ENCODE results near the gene OGA.
"Not testable (repeated sequence)": the region's sequence is repeated elsewhere in the genome, so short reads cannot be mapped to it uniquely, and the experiment has no call there.

OGA gene

DNA sequence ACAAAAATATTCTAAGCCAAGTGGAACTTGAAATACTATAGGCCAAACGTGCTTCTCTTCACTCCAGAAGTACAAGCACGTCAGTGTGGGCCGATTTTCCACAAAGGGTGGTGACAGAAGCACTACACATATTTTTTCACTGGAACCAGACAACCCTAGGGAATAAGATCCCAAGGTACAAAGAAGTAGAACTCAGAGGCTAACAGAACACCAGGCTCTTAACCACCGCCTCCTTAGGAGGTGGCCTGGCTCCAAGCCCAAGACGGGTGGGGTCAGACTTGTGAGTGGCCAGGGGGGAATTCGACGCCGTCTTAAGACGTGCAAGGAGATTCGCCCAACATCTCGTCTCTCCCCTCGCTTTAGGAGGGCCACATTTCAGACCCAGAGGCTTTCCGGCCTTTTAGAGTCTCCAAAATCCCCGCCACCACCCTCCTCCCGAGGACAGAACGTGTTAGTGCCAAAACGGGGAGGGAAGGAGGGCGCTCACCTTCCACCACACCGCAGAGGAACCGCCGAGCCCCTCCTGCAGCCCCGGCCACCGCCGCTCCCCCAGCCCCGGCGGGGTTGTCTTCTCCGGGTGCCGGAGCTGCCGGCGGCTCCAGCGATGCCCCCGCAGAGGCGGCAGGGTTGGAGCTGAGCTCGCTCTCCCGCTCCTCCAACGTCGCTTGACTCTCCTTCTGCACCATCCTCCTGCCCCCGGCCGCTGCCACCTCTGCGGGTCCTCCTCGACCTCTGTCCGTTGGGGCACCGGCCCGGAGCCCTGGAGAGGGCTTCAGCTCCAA, 716 bp downstream of the OGA start:
- peaks cover 5% of the 10 kb centered on the region for H3K4me1 ChIP-seq (ENCODE audit: control insufficient read depth, insufficient read depth, low read length)
- peak overlapping the region; percentile 98 for H3K9ac ChIP-seq (ENCODE audit: low read depth, low read length)
- no peaks in the 10 kb centered on the region for H3K36me3 ChIP-seq (ENCODE audit: control insufficient read depth, insufficient read depth, low read length)
- H3K9me3 ChIP-seq (ENCODE audit: control insufficient read depth, insufficient read depth, low read length): no peaks in the 10 kb centered on the region
- H3K4me3 ChIP-seq (ENCODE audit: low read depth, low read length): peak overlapping the region; percentile 99
- no peaks in the 10 kb centered on the region for H3K27me3 ChIP-seq (ENCODE audit: control insufficient read depth, insufficient read depth, low read length)

DNA sequence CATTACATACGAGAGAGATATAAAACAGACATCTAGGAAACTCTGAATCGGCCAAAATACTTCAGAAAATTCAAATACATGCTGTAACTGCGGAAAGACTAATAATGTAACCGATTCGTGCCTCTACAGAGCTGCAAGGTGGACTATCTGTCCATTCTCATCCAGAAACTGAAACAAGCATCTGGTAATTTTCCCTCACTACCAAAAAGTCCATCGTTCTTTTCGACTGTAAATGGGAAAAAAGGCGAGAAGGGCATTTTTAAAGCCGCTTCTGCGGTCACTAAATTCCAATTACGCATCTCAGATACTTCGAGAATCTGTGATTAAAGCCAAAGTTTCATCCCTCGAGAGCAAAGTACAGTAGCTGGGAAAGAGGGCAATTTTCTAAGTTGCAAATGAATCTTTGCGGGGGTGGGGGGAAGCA, 1.3 kb downstream of the OGA start:
- peak overlapping the region; percentile 98 for H3K9ac ChIP-seq (ENCODE audit: low read depth, low read length)
- H3K4me1 ChIP-seq (ENCODE audit: control insufficient read depth, insufficient read depth, low read length): peaks cover 5% of the 10 kb centered on the region
- H3K9me3 ChIP-seq (ENCODE audit: control insufficient read depth, insufficient read depth, low read length): no peaks in the 10 kb centered on the region
- no peaks in the 10 kb centered on the region for H3K36me3 ChIP-seq (ENCODE audit: control insufficient read depth, insufficient read depth, low read length)
- H3K4me3 ChIP-seq (ENCODE audit: low read depth, low read length): peak overlapping the region; percentile 99
- no peaks in the 10 kb centered on the region for H3K27me3 ChIP-seq (ENCODE audit: control insufficient read depth, insufficient read depth, low read length)

DNA sequence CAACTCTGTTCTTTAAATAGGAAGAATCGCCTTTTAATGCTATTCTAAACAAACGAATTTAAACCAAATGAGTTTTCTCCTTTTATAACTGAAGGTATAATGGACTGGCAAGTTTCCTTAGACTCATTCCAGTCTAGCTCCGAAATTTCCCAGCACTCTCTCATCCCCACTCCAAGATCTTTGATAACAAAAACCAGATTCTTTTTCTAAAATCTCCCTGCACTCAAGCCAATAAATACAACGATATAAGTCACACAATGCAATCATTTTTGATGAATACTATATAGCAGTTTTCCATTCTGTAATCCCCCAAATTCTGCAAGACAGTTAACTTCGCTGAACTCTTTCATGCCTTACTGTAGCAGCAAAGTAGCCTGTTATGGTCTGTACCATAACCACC, 1.9 kb downstream of the OGA start:
- Histone ChIP-seq H3K9ac (ENCODE audit: low read depth, low read length) (peak overlapping the region; percentile 70), H3K4me3 (ENCODE audit: low read depth, low read length) (peak overlapping the region; percentile 99), H3K27me3 (ENCODE audit: control insufficient read depth, insufficient read depth, low read length) (no peaks in the 10 kb centered on the region), H3K9me3 (ENCODE audit: control insufficient read depth, insufficient read depth, low read length) (no peaks in the 10 kb centered on the region), H3K4me1 (ENCODE audit: control insufficient read depth, insufficient read depth, low read length) (peaks cover 5% of the 10 kb centered on the region), H3K36me3 (ENCODE audit: control insufficient read depth, insufficient read depth, low read length) (no peaks in the 10 kb centered on the region)

DNA sequence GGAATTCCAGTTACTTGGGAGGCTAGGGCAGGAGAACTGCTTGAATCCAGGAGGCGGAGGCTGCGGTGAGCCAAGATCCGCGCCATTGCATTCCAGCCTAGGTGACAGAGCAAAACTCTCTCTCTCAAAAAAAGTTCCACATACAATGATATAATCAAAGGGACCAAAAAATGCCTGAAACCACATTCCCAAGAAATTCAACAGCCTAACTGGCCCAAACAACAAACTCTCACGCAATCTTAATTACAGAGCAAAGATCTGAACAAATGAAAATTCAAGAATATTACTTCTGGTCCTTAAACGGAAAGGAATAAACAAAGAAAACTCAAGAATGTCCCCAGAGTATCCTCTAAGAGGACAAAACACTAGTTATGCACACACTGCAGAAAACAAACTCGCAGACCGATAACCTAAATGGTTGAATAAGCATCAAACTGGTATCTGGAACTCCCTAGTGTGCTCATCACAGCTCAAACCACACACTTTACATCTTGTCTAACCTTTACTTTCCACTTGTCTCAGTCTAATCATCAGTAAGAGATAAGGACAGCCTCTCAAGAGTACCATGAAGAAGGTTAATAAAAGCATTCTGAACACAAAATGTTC, 3.7 kb downstream of the OGA start:
- Histone ChIP-seq H3K36me3 (ENCODE audit: control insufficient read depth, insufficient read depth, low read length) (peaks cover 3% of the 10 kb centered on the region), H3K4me3 (ENCODE audit: low read depth, low read length) (peak overlapping the region; percentile 28)

DNA sequence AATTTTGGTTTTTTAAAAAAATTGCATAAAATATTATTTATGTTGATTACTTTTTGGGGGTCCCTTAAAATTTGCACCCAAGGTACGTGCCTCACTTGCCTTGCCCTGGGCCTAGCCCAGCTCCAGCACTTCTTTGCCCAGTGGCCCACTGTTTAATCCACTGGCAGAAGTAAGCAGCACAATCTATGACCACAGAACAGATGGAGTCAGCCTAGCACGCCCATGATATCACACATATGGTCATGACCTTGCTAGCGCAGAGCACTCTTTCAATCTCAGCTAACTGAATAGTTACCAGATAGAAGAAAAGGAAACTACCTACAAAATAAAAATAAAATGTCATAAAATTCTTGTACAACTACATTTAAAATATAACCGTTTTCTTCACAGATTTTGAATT, 5.6 kb downstream of the OGA start:
- peaks cover 6% of the 10 kb centered on the region for H3K36me3 ChIP-seq (ENCODE audit: control insufficient read depth, insufficient read depth, low read length)
- H3K27me3 ChIP-seq (ENCODE audit: control insufficient read depth, insufficient read depth, low read length): no peaks in the 10 kb centered on the region
- no peak overlapping the region for H3K9ac ChIP-seq (ENCODE audit: low read depth, low read length)
- H3K9me3 ChIP-seq (ENCODE audit: control insufficient read depth, insufficient read depth, low read length): no peaks in the 10 kb centered on the region
- no peak overlapping the region for H3K4me3 ChIP-seq (ENCODE audit: low read depth, low read length)
- H3K4me1 ChIP-seq (ENCODE audit: control insufficient read depth, insufficient read depth, low read length): peaks cover 5% of the 10 kb centered on the region

More for the DNA sequence above, 3.7 kb downstream of the OGA start:
- peaks cover 5% of the 10 kb centered on the region for H3K4me1 ChIP-seq (ENCODE audit: control insufficient read depth, insufficient read depth, low read length)
- no peaks in the 10 kb centered on the region for H3K9me3 ChIP-seq (ENCODE audit: control insufficient read depth, insufficient read depth, low read length)
- H3K27me3 ChIP-seq (ENCODE audit: control insufficient read depth, insufficient read depth, low read length): no peaks in the 10 kb centered on the region
- no peak overlapping the region for H3K9ac ChIP-seq (ENCODE audit: low read depth, low read length)

DNA sequence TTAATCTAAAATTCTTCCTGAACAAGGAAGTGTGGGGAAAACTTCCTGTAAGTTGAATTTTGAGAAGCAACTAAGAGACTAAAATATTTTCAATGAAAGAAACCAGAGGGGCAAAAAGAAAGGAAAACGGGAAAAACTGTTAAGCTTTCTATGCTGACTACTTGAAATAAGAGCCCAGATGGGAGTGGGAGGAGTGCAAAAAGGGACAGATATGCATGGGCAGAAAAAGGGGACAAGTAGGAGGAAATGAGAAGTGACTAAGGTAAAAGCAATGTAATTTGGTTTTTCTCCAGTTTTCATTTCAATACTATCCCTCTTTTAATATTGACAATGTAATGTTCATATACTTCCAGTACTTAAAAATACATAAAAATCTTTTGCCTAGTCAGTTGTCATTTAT, 11.1 kb downstream of the OGA start:
- peaks cover 26% of the 10 kb centered on the region for H3K36me3 ChIP-seq (ENCODE audit: control insufficient read depth, insufficient read depth, low read length)
- H3K9me3 ChIP-seq (ENCODE audit: control insufficient read depth, insufficient read depth, low read length): no peaks in the 10 kb centered on the region
- no peak overlapping the region for H3K9ac ChIP-seq (ENCODE audit: low read depth, low read length)
- no peak overlapping the region for H3K4me3 ChIP-seq (ENCODE audit: low read depth, low read length)
- H3K4me1 ChIP-seq (ENCODE audit: control insufficient read depth, insufficient read depth, low read length): no peaks in the 10 kb centered on the region
- no peaks in the 10 kb centered on the region for H3K27me3 ChIP-seq (ENCODE audit: control insufficient read depth, insufficient read depth, low read length)

DNA sequence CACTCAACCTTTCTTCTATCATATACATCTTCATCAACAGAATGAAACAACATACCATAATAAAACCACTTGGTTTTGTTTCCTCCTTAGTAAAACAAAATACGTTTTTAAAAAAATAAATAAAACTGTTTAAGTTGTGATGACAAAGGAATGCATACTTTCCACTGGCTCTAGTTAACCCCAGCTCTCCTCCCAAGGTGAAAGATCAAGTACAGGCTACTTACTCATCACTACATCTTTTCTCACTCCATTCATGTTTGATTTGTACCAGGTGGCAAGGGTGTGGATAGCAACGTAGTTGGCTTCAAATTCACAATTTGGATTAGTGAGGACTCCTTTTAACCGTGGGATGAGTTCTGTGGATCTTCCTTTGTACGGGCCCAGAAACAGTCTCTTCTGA, 14.7 kb downstream of the OGA start:
- Histone ChIP-seq H3K4me1 (ENCODE audit: control insufficient read depth, insufficient read depth, low read length) (no peaks in the 10 kb centered on the region), H3K9me3 (ENCODE audit: control insufficient read depth, insufficient read depth, low read length) (no peaks in the 10 kb centered on the region), H3K9ac (ENCODE audit: low read depth, low read length) (no peak overlapping the region), H3K36me3 (ENCODE audit: control insufficient read depth, insufficient read depth, low read length) (peaks cover 54% of the 10 kb centered on the region), H3K4me3 (ENCODE audit: low read depth, low read length) (no peak overlapping the region), H3K27me3 (ENCODE audit: control insufficient read depth, insufficient read depth, low read length) (no peaks in the 10 kb centered on the region)

DNA sequence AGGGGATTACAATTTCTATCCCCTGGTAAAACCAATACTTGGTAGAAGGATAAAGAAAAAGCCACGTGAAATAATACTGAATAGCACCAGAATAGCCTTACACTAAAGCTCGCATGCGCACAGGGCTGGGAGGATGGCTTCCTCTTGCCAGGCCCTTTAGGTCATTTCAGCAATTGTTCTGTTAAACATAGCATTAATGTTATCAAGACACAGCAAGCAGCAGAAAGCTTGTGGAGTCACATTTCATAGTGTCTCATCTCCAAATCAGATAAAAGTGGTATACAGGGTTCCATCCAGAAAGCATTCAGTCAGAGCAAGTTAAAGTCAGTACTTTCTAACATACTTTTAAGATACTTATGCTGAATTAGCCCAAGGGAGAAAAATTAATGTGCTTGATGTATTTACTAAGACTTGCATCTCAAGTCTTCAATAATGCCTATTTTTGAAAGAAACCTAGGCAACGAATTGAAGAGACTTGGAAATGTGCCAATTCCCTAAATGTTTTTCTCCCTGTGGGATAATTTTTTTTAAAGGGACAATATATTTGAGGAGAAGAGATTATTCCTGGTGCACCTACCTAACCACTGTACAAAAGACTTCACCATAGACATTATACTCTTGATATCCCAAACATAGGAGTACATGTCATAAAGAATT, 20.7 kb downstream of the OGA start:
- H3K27me3 ChIP-seq (ENCODE audit: control insufficient read depth, insufficient read depth, low read length): no peaks in the 10 kb centered on the region
- no peaks in the 10 kb centered on the region for H3K9me3 ChIP-seq (ENCODE audit: control insufficient read depth, insufficient read depth, low read length)
- H3K4me1 ChIP-seq (ENCODE audit: control insufficient read depth, insufficient read depth, low read length): no peaks in the 10 kb centered on the region
- peaks cover 54% of the 10 kb centered on the region for H3K36me3 ChIP-seq (ENCODE audit: control insufficient read depth, insufficient read depth, low read length)
- no peak overlapping the region for H3K9ac ChIP-seq (ENCODE audit: low read depth, low read length)
- H3K4me3 ChIP-seq (ENCODE audit: low read depth, low read length): no peak overlapping the region

DNA sequence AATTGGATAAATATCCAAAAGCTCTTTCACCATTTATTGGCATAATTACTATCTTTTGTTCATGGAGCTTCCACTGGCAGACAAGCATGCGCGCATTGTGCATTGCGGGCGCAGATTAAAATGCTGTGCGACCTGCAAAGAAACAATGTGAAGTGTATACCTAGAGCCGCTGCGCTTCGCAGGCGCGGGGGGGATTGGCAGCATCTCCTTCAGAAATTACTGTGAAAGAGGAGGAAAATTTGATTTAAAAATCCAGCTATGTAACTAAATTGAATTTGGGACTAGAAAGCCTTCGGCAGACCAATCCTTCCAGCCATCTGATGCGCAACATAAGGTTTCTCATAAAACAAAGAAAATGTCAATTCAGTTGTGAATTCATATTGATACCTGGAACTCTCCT, 24.7 kb downstream of the OGA start:
- no peak overlapping the region for H3K9ac ChIP-seq (ENCODE audit: low read depth, low read length)
- no peaks in the 10 kb centered on the region for H3K9me3 ChIP-seq (ENCODE audit: control insufficient read depth, insufficient read depth, low read length)
- H3K27me3 ChIP-seq (ENCODE audit: control insufficient read depth, insufficient read depth, low read length): no peaks in the 10 kb centered on the region
- peaks cover 36% of the 10 kb centered on the region for H3K36me3 ChIP-seq (ENCODE audit: control insufficient read depth, insufficient read depth, low read length)
- H3K4me3 ChIP-seq (ENCODE audit: low read depth, low read length): no peak overlapping the region
- no peaks in the 10 kb centered on the region for H3K4me1 ChIP-seq (ENCODE audit: control insufficient read depth, insufficient read depth, low read length)

DNA sequence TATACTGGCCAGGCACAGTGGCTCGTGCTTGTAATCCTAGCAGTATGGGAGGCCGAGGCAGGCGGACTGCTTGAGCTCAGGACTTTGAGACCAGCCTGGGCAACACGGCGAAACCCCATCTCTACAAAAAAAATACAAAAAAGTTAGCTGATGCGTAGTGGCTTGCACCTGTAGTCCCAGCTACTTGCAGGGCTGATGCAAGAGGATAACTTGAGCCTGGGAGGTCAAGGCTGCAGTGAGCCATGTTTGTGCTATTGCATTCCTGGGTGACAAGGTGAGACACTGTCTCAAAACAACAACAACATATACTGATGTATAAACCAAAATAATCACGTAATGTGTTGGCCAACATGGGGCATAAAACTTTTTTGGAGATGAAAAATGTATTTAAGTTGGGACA, 28.6 kb downstream of the OGA start:
- H3K36me3 ChIP-seq (ENCODE audit: control insufficient read depth, insufficient read depth, low read length): peaks cover 42% of the 10 kb centered on the region
- H3K4me3 ChIP-seq (ENCODE audit: low read depth, low read length): no peak overlapping the region
- H3K4me1 ChIP-seq (ENCODE audit: control insufficient read depth, insufficient read depth, low read length): no peaks in the 10 kb centered on the region
- H3K9me3 ChIP-seq (ENCODE audit: control insufficient read depth, insufficient read depth, low read length): no peaks in the 10 kb centered on the region
- H3K27me3 ChIP-seq (ENCODE audit: control insufficient read depth, insufficient read depth, low read length): no peaks in the 10 kb centered on the region
- H3K9ac ChIP-seq (ENCODE audit: low read depth, low read length): no peak overlapping the region

DNA sequence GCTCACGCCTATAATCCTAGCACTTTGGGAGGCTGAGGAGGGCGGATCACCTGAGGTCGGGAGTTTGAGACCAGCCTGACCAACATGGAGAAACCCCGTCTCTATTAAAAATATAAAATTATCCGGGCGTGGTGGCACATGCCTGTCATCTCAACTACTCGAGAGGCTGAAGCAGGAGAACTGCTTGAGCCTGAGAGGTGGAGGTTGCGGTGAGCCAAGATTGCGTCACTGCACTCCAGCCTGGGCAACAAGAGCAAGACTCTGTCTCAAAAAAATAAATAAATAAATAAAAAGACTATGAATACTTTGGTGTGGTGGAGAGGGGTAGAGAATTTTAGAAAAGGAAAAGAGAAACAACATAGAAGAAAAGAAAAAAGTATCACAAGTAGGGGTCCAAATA, 29.0 kb downstream of the OGA start:
- not testable (repeated sequence) for H3K9me3 ChIP-seq (ENCODE audit: control insufficient read depth, insufficient read depth, low read length); H3K27me3 ChIP-seq (ENCODE audit: control insufficient read depth, insufficient read depth, low read length); H3K4me3 ChIP-seq (ENCODE audit: low read depth, low read length); H3K9ac ChIP-seq (ENCODE audit: low read depth, low read length); H3K4me1 ChIP-seq (ENCODE audit: control insufficient read depth, insufficient read depth, low read length)
- H3K36me3 ChIP-seq (ENCODE audit: control insufficient read depth, insufficient read depth, low read length): peaks cover 42% of the 10 kb centered on the region

DNA sequence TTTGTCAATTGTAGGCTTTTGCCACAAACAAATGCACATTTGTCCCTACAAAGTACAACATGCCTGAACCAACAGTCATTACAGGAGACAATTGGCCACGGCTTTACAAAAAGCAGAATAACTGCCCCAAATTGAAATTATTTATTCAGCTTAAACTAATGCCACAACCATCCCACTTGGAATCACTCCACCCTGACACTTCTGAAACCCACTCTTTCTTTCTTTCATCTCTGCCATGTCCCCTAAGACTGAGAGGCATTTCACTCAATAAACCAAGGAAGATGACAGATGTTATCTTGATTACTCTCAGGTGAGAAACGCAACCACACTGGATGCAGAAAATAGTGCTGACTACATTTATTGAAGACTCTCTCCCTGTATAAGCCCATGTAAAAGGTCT, 32.4 kb downstream of the OGA start:
- Histone ChIP-seq H3K9ac (ENCODE audit: low read depth, low read length) (no peak overlapping the region), H3K36me3 (ENCODE audit: control insufficient read depth, insufficient read depth, low read length) (peaks cover 31% of the 10 kb centered on the region), H3K4me1 (ENCODE audit: control insufficient read depth, insufficient read depth, low read length) (no peaks in the 10 kb centered on the region), H3K9me3 (ENCODE audit: control insufficient read depth, insufficient read depth, low read length) (no peaks in the 10 kb centered on the region), H3K4me3 (ENCODE audit: low read depth, low read length) (no peak overlapping the region), H3K27me3 (ENCODE audit: control insufficient read depth, insufficient read depth, low read length) (no peaks in the 10 kb centered on the region)
